Adrenal gland (tissue), 12 donors: ENCODE data around the gene C17orf100. TPM values are rescaled to one million over a fixed set of nuclear protein-coding genes. Genes with fewer than 3 reads are reported as not detected.

Experiments used
- DNase-seq, 7 donors: peaks; one replicate each; pipeline ENCODE4 v3.0.0-alpha.2; 2019 to 2020
- H3K27ac ChIP-seq, 5 donors: fragments of 200-600 bp; sonication (generic) in 4 of 5; 1 replicate in 3 of 5; 2 replicates in 2 of 5; pipeline versions ENCODE4 v1.5.1 to v1.8.0; 2016 to 2020; ENCODE audit warnings: mild to moderate bottlenecking in 1 of 5
- H3K27me3 ChIP-seq: fragments of 200-600 bp; 2 replicates; pipeline ENCODE4 v1.8.0; 2021
- H3K36me3 ChIP-seq, 2 donors: fragments of 200-600 bp; replicated peaks in 1 of 2; 1 replicate in 1 of 2; 2 replicates in 1 of 2; pipeline versions ENCODE4 v1.5.1 to v1.8.0; 2018 to 2022
- H3K4me1 ChIP-seq, 2 donors: fragments of 200-600 bp; replicated peaks in 1 of 2; 1 replicate in 1 of 2; 2 replicates in 1 of 2; pipeline versions ENCODE4 v1.5.1 to v1.8.0; 2018 to 2021
- H3K4me3 ChIP-seq, 4 donors: fragments of 200-600 bp; sonication (generic) in 3 of 4; one replicate each; pipeline ENCODE4 v1.5.1; 2016 to 2018
- H3K9me3 ChIP-seq, 3 donors: fragments of 200-600 bp; sonication (generic) in 1 of 3; replicated peaks in 1 of 3; 1 replicate in 2 of 3; 2 replicates in 1 of 3; pipeline versions ENCODE4 v1.5.1 to v1.8.0; 2016 to 2021
- CTCF ChIP-seq, 6 experiments: fragments of 450-650 bp in 4 of 6; fragments of 200-600 bp in 2 of 6; sonication (generic) in 1 of 6; IDR thresholded peaks; 1 replicate in 5 of 6; 2 replicates in 1 of 6; pipeline versions ENCODE4 v1.5.1 to v1.8.0; 2016 to 2021; ENCODE audit warnings: antibody characterized with exemption in 6 of 6, mild to moderate bottlenecking in 2 of 6, moderate library complexity in 1 of 6
- POLR2A ChIP-seq, 2 donors: fragments of 450-650 bp; IDR thresholded peaks; one replicate each; pipeline ENCODE4 v1.6.1; 2017; ENCODE audit warnings: antibody characterized with exemption in 2 of 2, mild to moderate bottlenecking in 2 of 2, moderate library complexity in 1 of 2
- WGBS, 4 donors: extraction: QIAGEN DNeasy Blood & Tissue Kit in 2 of 4; methylation state at CpG; one replicate each; pipeline versions ENCODE4 v1.1.5 to v1.1.7; 2013 to 2017; 5-methylcytosine and 5-hydroxymethylcytosine counted together
- intact Hi-C, 2 donors: fragments of 100-400 bp; cut with DNase I; formaldehyde crosslinking; loops; one replicate each; pipeline versions ENCODE4 v1.14.1 to v1.15.0; 2022 to 2023
- polyA plus RNA-seq, 3 donors: library from polyadenylated mRNA; stranded (reverse); fragments of 200-250 nt in 2 of 3; fragments of 350-450 nt in 1 of 3; fragmentation: Illumina TruSeq in 1 of 3; extraction: RNeasy Lipid Tissue Mini Kit (QIAGEN cat#74804) in 1 of 3; gene quantifications; one replicate each; pipeline ENCODE4 v1.2.3, GENCODE V29; 2013 to 2014
- total RNA-seq, 9 donors: library from RNA; depleted of rRNA in 4 of 9; stranded (reverse); fragments of >200 nt in 4 of 9; fragments of 120-200 nt in 1 of 9; fragmentation: NEBNext Ultra II Directional in 1 of 9; extraction: Animal tissue kit (Norgen Biotek cat#: 25700) in 1 of 9; gene quantifications; one replicate each; pipeline versions ENCODE4 v1.1.0 to v1.2.4, GENCODE V29; 2013 to 2023
- donor health status: healthy with polysubstance abuse.
- donor health status: Bipolar disorder and iron deficiency.
- donor health status: DM: yes; HTN: yes; CAD: no.
- donor health status: DM: no; HTN: no; CAD: no.
- donor health status: DM: no; HTN: no; CAD: no.
- donor health status: DM: yes; HTN: yes; CAD: no.

C17orf100 gene
- total and polyA plus RNA-seq, 12 donors: 0.87 to 3.6 (median 2.1) TPM

DNA sequence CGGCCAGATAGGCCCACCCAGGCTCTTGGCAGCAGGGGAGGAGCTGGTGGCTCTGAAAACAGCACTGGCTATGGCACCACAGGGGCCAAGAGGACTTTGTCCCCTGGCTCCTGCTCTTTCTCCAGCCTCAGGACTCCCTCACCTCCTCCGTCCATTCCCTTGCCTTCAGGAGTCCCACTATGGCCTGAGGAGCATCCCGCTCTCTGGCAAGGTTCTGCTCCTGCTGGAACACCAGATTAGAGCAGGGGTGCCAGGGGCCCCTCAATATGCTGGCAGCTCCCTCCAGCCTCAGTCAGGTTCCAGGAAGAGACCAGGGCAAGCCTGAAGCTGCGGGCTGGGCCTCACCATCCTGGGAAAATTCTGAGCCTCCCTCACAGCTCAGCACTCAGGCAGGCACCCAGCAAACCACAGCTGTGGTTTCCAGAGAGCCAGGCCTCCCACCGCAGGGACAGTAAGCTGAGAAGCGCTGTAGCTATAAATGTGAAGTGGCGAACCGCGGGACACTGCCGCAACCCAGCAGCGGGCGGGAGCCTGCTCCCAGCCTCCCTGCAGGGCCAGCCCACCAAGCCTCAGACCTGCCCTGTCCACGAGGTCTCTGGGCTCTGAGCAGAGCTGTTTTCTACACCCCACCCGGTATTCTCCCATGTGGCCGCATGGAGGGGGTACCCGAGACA, 25.7 kb downstream of the C17orf100 start:
- Histone ChIP-seq H3K4me1 (no peaks in the 10 kb centered on the region), H3K36me3 (no peaks in the 10 kb centered on the region), H3K9me3 (no peaks in the 10 kb centered on the region), H3K4me3 (no peak overlapping the region), H3K27me3 (peaks cover 18% of the 10 kb centered on the region), H3K27ac (no peak overlapping the region)
- intact Hi-C loops: no loop called here
- TF ChIP-seq POLR2A (IDR thresholded peaks at IDR 0.05): no peak
- no peak for TF ChIP-seq CTCF (IDR thresholded peaks at IDR 0.05)
- DNase-seq: no peak
- WGBS, 4 donors: 50 to 64% (median 56%) methylated on average over 2 to 16 of the region's 16 CpGs

- intact Hi-C loops: no loop called here
- Histone ChIP-seq H3K27me3 (peaks cover 18% of the 10 kb centered on the region), H3K36me3 (no peaks in the 10 kb centered on the region), H3K4me1 (no peaks in the 10 kb centered on the region), H3K9me3 (no peaks in the 10 kb centered on the region), H3K4me3 (no peak overlapping the region), H3K27ac (no peak overlapping the region)
- TF ChIP-seq CTCF (IDR thresholded peaks at IDR 0.05) (no peak), POLR2A (IDR thresholded peaks at IDR 0.05) (no peak)
- DNase-seq: no peak
- WGBS, 4 donors: 64 to 71% (median 68%) methylated on average over 7 of the region's 7 CpGs
Measured at GRCh38 chr17:6677946-6678345, 26.4 kb downstream of the C17orf100 start.

DNA sequence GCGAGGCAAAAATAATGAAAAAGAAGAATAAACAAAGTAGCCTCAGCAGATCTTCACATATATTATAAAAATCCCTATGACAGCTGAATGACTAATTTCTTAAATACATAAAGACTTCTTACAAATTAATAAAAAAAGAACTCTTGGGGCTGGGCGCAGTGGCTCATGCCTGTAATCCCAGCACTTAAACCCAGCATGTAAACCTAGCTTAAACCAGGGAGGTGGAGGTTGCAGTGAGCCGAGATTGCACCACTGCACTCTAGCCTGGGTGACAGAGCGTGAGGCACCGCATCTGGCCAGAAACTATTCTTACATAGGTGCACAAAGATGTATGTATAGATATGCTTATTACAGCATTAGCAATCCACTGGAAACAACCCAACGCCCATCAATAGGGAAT, 27.7 kb downstream of the C17orf100 start:
- Histone ChIP-seq H3K27me3 (peaks cover 18% of the 10 kb centered on the region), H3K4me1 (no peaks in the 10 kb centered on the region), H3K27ac (no peak overlapping the region), H3K4me3 (no peak overlapping the region), H3K9me3 (no peaks in the 10 kb centered on the region), H3K36me3 (no peaks in the 10 kb centered on the region)
- 71 to 85% (median 77%) methylated on average over 6 of the region's 6 CpGs for WGBS, 4 donors
- DNase-seq: no peak
- intact Hi-C loops: no loop called here
- TF ChIP-seq CTCF (IDR thresholded peaks at IDR 0.05) (no peak), POLR2A (IDR thresholded peaks at IDR 0.05) (no peak)

GRCh38 chr17:6681176-6681575, 29.6 kb downstream of the C17orf100 start:
- peaks cover 18% of the 10 kb centered on the region for H3K27me3 ChIP-seq

More at GRCh38 chr17:6681176-6681575, 29.6 kb downstream of the C17orf100 start:
- Histone ChIP-seq H3K4me1 (no peaks in the 10 kb centered on the region), H3K4me3 (no peak overlapping the region), H3K36me3 (no peaks in the 10 kb centered on the region), H3K27ac (no peak overlapping the region), H3K9me3 (no peaks in the 10 kb centered on the region)
- TF ChIP-seq CTCF (IDR thresholded peaks at IDR 0.05) (no peak), POLR2A (IDR thresholded peaks at IDR 0.05) (no peak)
- 61 to 68% (median 65%) methylated on average over 4 of the region's 4 CpGs for WGBS, 4 donors
- no peak for DNase-seq
- intact Hi-C loops: no loop called here
